Right lobe of liver (tissue), 4 donors: ENCODE data around the gene ASTE1.

ENCODE experiments used
- CTCF ChIP-seq, 4 donors: fragments of 200-600 bp in 3 of 4; fragments of 450-650 bp in 1 of 4; IDR thresholded peaks; one replicate each; pipeline versions ENCODE4 v1.5.1 to v1.8.0; 2016 to 2022; ENCODE audit warnings: antibody characterized with exemption in 4 of 4, mild to moderate bottlenecking in 2 of 4
- POLR2A ChIP-seq: fragments of 450-650 bp; IDR thresholded peaks from one replicate; pipeline ENCODE4 v1.6.1; 2017; ENCODE audit warnings: antibody characterized with exemption, mild to moderate bottlenecking
- donor health status: DM: no; HTN: no; CAD: no.
- donor health status: DM: no; HTN: no; CAD: no.
- donor health status: DM: no; HTN: yes; CAD: no.

DNA sequence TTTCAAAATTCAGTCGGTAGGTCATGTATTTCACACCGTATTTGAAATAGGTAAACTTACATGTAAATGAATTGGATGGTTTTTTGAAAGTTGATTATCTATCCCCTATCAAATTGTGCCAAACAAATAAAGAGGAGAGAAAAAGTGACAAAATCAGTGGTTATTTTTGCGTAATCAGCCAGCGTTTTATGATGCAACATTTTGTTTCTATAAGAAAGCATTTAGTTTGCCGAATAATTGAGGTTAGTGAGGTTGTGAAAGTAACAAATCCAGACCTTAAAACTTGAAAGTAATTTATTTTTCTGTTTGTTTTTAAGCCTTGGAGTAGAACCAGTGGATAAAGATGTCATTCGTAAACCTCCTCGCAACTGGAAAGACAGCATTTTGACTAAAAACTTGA, 29.3 kb downstream of the ASTE1 start:
- TF ChIP-seq CTCF (IDR thresholded peaks at IDR 0.05) (no peak), POLR2A (no peak)
